Adrenal gland (tissue), 5 donors: Measurements from ENCODE around the gene PGBD5.

ENCODE experiments used
- CTCF ChIP-seq, 6 experiments: fragments of 450-650 bp in 4 of 6; fragments of 200-600 bp in 2 of 6; sonication (generic) in 1 of 6; IDR thresholded peaks; 1 replicate in 5 of 6; 2 replicates in 1 of 6; pipeline versions ENCODE4 v1.5.1 to v1.8.0; 2016 to 2021; ENCODE audit warnings: antibody characterized with exemption in 6 of 6, mild to moderate bottlenecking in 2 of 6, moderate library complexity in 1 of 6
- POLR2A ChIP-seq, 2 donors: fragments of 450-650 bp; IDR thresholded peaks; one replicate each; pipeline ENCODE4 v1.6.1; 2017; ENCODE audit warnings: antibody characterized with exemption in 2 of 2, mild to moderate bottlenecking in 2 of 2, moderate library complexity in 1 of 2
- donor health status: DM: no; HTN: no; CAD: no.

- no peak for TF ChIP-seq CTCF (IDR thresholded peaks at IDR 0.05)
- TF ChIP-seq POLR2A (IDR thresholded peaks at IDR 0.05): no peak
These were observed 64.2 kb downstream of the PGBD5 start for GRCh38 chr1:230361941-230362340.
